Effector memory CD8-positive, alpha-beta T cell (primary cell): Measurements from ENCODE around the gene STK39.
"Not testable (repeated sequence)": the region's sequence is repeated elsewhere in the genome, so short reads cannot be mapped to it uniquely, and the experiment has no call there.

ENCODE experiments used
- ATAC-seq: fragments of 150-1000 bp; cut with Tn5 transposase; replicated peaks from 2 replicates; pipeline ENCODE4 v1.10.0; 2021; ENCODE audit warnings: mild to moderate bottlenecking, moderate library complexity
- DNase-seq, 3 experiments: peaks; one replicate each; pipeline ENCODE4 v3.0.0; 2021
- H3K27ac Mint-ChIP-seq, 2 donors: one replicate each; pipeline ENCODE4 v1.8.0; 2022; ENCODE audit warnings: mild to moderate bottlenecking in 2 of 2, mixed read lengths in 2 of 2, moderate library complexity in 2 of 2
- H3K27me3 Mint-ChIP-seq, 2 donors: one replicate each; pipeline ENCODE4 v1.8.0; 2022; ENCODE audit warnings: mixed read lengths in 2 of 2
- H3K36me3 Mint-ChIP-seq: one replicate; pipeline ENCODE4 v1.8.0; 2022; ENCODE audit warnings: mild to moderate bottlenecking, moderate library complexity, mixed read lengths; ENCODE audit not compliant: insufficient read depth
- H3K4me1 Mint-ChIP-seq, 2 donors: one replicate each; pipeline ENCODE4 v1.8.0; 2022; ENCODE audit warnings: low read depth in 2 of 2, mixed read lengths in 2 of 2
- H3K4me3 Mint-ChIP-seq, 2 donors: one replicate each; pipeline ENCODE4 v1.8.0; 2022; ENCODE audit warnings: mild to moderate bottlenecking in 2 of 2, mixed read lengths in 2 of 2, moderate library complexity in 2 of 2
- H3K9me3 Mint-ChIP-seq, 2 donors: one replicate each; pipeline ENCODE4 v1.8.0; 2022; ENCODE audit warnings: mixed read lengths in 2 of 2

The STK39 gene

DNA sequence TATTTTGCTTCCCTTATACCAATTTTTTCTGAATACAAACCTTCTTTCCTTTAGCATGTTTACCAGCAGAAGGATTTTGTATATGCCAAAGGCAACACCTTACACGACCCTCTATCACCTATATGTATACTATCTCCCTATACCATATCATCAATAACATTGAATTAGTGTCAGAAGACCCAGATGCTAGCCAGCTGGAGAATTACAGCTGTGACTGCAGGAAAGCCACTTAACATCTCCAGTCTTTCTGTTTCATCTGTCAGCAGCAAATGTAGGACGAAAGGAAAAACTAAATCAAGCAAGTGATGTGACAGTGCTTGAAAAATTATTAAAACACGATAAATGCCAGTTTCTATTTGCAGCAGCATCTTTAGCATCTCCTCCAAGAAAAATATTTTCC lies 193.7 kb downstream of the STK39 start:
- DNase-seq, result no peak
- no peak overlapping the region for H3K4me3 Mint-ChIP-seq
- H3K27ac Mint-ChIP-seq, result no peak overlapping the region
- peaks cover 5 to 20% of the 10 kb centered on the region in 2 donors for H3K4me1 Mint-ChIP-seq
- H3K9me3 Mint-ChIP-seq, result no peaks in the 10 kb centered on the region
- ATAC-seq, result no peak
- H3K27me3 Mint-ChIP-seq, result no peaks in the 10 kb centered on the region
- peaks cover 5% of the 10 kb centered on the region for H3K36me3 Mint-ChIP-seq

DNA sequence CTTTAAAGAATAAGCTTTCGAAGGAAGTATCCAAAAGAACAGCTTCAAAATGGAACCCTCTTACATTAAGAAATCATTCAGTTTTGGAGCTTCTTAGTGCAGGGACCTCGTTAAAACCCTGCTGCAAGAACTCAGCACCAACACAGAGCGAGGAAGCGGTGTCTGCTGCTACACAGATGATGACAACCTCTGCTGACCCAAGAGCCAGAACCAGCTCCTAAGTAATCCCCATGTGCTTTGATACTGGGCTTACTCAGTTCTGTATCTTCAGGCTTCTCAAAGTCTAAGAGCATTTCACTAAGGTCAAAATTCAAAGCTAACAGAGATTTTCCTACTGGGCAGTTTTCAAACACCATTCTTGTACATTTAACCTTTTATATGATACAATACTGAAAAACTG lies 194.6 kb downstream of the STK39 start:
- Mint-ChIP-seq H3K9me3 (no peaks in the 10 kb centered on the region), H3K27ac (no peak overlapping the region), H3K4me1 (peaks cover 7 to 26% of the 10 kb centered on the region in 2 donors), H3K4me3 (no peak overlapping the region), H3K36me3 (peaks cover 5% of the 10 kb centered on the region), H3K27me3 (no peaks in the 10 kb centered on the region)
- DNase-seq (no peak), ATAC-seq (no peak)

- Mint-ChIP-seq H3K4me3 (no peak overlapping the region), H3K4me1 (peaks cover 12 to 36% of the 10 kb centered on the region in 2 donors), H3K36me3 (peaks cover 9% of the 10 kb centered on the region), H3K27me3 (no peaks in the 10 kb centered on the region), H3K27ac (peak overlapping the region in 1 of 2 donors; percentile 11), H3K9me3 (no peaks in the 10 kb centered on the region)
- no peak for DNase-seq
- ATAC-seq, result no peak
Measured at GRCh38 chr2:168050377-168050776, 197.0 kb downstream of the STK39 start.

- no peak overlapping the region for H3K4me3 Mint-ChIP-seq
- H3K36me3 Mint-ChIP-seq, result peaks cover 9% of the 10 kb centered on the region
- no peaks in the 10 kb centered on the region for H3K27me3 Mint-ChIP-seq
- H3K4me1 Mint-ChIP-seq, result peaks cover 11 to 38% of the 10 kb centered on the region in 2 donors
- ATAC-seq (no peak), DNase-seq (no peak)
- no peaks in the 10 kb centered on the region for H3K9me3 Mint-ChIP-seq
- peak overlapping the region in 1 of 2 donors; percentile 11 for H3K27ac Mint-ChIP-seq
Measured at GRCh38 chr2:168049609-168050008, 197.8 kb downstream of the STK39 start.

- Mint-ChIP-seq H3K4me1 (peaks cover 20 to 40% of the 10 kb centered on the region in 2 donors), H3K36me3 (peaks cover 4% of the 10 kb centered on the region), H3K27ac (no peak overlapping the region), H3K9me3 (no peaks in the 10 kb centered on the region), H3K4me3 (no peak overlapping the region), H3K27me3 (no peaks in the 10 kb centered on the region)
- ATAC-seq (no peak), DNase-seq (no peak)
Measured at GRCh38 chr2:168047091-168047690, 200.2 kb downstream of the STK39 start.

- DNase-seq (no peak), ATAC-seq (no peak)
- H3K9me3 Mint-ChIP-seq, result no peaks in the 10 kb centered on the region
- no peaks in the 10 kb centered on the region for H3K27me3 Mint-ChIP-seq
- peaks cover 25 to 46% of the 10 kb centered on the region in 2 donors for H3K4me1 Mint-ChIP-seq
- H3K27ac Mint-ChIP-seq, result no peak overlapping the region
- H3K4me3 Mint-ChIP-seq, result no peak overlapping the region
- peaks cover 4% of the 10 kb centered on the region for H3K36me3 Mint-ChIP-seq
Measured at GRCh38 chr2:168044579-168044978, 202.8 kb downstream of the STK39 start.

DNA sequence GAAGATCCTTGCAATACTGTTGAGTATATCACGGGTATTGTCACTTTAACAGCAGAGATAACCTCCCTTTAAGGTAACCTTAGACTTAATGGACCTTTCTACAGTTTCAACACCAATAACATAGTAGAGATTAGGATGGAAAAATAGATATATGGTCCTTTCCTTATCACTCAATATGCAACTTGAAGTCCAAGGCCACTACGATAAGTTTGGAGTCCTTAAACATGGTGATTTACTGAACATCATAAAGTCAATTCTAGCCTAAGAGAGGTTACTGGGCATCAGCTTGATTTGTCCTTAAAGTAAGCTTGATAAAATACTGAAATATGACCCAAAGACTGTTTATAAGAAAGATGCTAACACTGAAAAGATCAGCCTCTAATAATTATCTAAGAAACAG lies 203.2 kb downstream of the STK39 start:
- ATAC-seq (no peak), DNase-seq (no peak)
- H3K36me3 Mint-ChIP-seq, result peaks cover 4% of the 10 kb centered on the region
- no peak overlapping the region for H3K27ac Mint-ChIP-seq
- no peaks in the 10 kb centered on the region for H3K27me3 Mint-ChIP-seq
- no peaks in the 10 kb centered on the region for H3K9me3 Mint-ChIP-seq
- H3K4me3 Mint-ChIP-seq, result no peak overlapping the region
- H3K4me1 Mint-ChIP-seq, result peaks cover 25 to 46% of the 10 kb centered on the region in 2 donors

DNA sequence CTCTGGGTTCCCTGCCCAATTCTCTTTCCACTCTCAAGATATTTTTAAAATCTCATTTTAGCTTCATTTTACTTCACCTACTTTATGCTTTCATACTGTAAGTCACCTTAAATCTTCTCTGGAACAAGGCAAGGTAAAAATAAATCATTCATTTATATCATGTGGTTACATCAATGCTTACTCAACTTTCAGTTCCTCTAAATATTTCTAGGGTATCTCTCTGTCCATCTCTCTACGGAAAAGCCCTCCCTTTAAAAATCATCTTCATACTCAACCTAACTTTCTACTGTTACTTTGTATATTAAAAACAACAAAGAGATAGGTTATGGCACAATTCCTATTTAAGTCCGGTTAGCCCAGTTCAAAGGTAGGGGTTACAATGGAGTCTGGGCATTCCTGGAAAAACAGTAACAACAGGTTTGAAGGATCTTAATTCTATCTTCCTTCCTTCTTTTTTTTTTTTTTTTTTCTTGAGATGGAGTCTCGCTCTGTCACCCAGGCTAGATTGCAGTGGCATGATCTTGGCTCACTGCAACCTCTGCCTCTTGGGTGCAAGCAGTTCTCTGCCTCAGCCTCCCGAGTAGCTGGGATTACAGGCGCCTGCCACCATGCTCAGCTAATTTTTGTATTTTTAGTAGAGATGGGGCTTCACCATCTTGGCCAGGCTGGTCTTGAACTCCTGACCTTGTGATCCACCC lies 205.1 kb downstream of the STK39 start:
- DNase-seq, H3K9me3 Mint-ChIP-seq, ATAC-seq, H3K27me3 Mint-ChIP-seq, H3K36me3 Mint-ChIP-seq, H3K27ac Mint-ChIP-seq, H3K4me3 Mint-ChIP-seq: not testable (repeated sequence)
- peaks cover 23 to 47% of the 10 kb centered on the region in 2 donors for H3K4me1 Mint-ChIP-seq

- Mint-ChIP-seq H3K4me3 (no peak overlapping the region), H3K9me3 (no peaks in the 10 kb centered on the region), H3K27ac (no peak overlapping the region), H3K4me1 (peaks cover 31 to 50% of the 10 kb centered on the region in 2 donors), H3K36me3 (peaks cover 3% of the 10 kb centered on the region), H3K27me3 (no peaks in the 10 kb centered on the region)
- DNase-seq (no peak), ATAC-seq (no peak)
Measured at GRCh38 chr2:168039881-168040280, 207.5 kb downstream of the STK39 start.

GRCh38 chr2:168037778-168038177 lies 209.6 kb downstream of the STK39 start:
- Mint-ChIP-seq H3K4me1 (peaks cover 22 to 40% of the 10 kb centered on the region in 2 donors), H3K36me3 (peaks cover 3% of the 10 kb centered on the region), H3K27me3 (no peaks in the 10 kb centered on the region), H3K27ac (peak overlapping the region in 1 of 2 donors; percentile 89), H3K4me3 (no peak overlapping the region), H3K9me3 (no peaks in the 10 kb centered on the region)
- ATAC-seq, result no peak
- no peak for DNase-seq

GRCh38 chr2:168035458-168035857 lies 211.9 kb downstream of the STK39 start:
- ATAC-seq, result peak; percentile 75
- H3K36me3 Mint-ChIP-seq, result peaks cover 9% of the 10 kb centered on the region
- DNase-seq, result no peak
- H3K27me3 Mint-ChIP-seq, result no peaks in the 10 kb centered on the region
- H3K4me3 Mint-ChIP-seq, result peak overlapping the region; percentile 34 to 60
- peaks cover 15 to 37% of the 10 kb centered on the region in 2 donors for H3K4me1 Mint-ChIP-seq
- peak overlapping the region in 1 of 2 donors; percentile 82 for H3K27ac Mint-ChIP-seq
- no peaks in the 10 kb centered on the region for H3K9me3 Mint-ChIP-seq

DNA sequence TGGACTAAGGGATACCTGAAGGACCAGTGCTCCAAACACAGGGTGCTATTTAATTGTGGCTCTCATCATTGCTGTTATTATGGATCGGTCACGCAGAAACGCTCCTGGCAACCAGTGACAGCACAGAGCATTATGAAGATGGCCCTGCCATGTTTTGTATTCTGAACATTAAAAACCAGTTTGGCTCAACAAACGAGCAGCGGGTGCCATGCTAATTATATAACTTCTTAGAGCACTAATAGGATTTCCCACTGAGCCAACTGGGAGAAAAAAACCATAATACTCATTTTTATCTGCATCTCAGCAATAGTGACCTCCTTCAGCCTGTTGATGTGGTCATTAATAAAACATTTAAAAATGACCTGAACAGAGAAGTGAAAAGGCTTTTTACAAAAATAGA lies 212.8 kb downstream of the STK39 start:
- peaks cover 9% of the 10 kb centered on the region for H3K36me3 Mint-ChIP-seq
- no peaks in the 10 kb centered on the region for H3K27me3 Mint-ChIP-seq
- no peaks in the 10 kb centered on the region for H3K9me3 Mint-ChIP-seq
- peaks cover 15 to 33% of the 10 kb centered on the region in 2 donors for H3K4me1 Mint-ChIP-seq
- ATAC-seq (no peak), DNase-seq (no peak)
- no peak overlapping the region for H3K4me3 Mint-ChIP-seq
- no peak overlapping the region for H3K27ac Mint-ChIP-seq

DNA sequence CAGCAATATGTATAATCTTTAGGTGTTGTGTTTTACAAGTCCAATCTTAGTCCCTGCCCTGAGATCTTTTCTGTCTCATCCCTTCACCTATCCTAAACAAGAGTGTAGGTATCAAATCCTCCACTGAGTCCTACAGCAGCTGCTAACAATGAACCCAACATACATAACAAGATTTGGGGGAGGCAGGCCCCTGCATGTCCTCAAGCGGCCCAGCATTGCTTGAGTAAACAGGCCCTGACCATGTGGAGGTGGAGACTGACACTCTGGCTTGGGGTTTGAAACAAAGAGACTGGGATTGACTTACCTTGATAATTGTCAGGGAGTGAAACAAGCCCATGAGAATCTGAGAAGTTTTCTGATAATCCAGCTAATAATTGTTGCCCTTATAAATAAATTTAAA lies 213.4 kb downstream of the STK39 start:
- Mint-ChIP-seq H3K9me3 (no peaks in the 10 kb centered on the region), H3K36me3 (peaks cover 9% of the 10 kb centered on the region), H3K4me3 (no peak overlapping the region), H3K27me3 (no peaks in the 10 kb centered on the region), H3K4me1 (peaks cover 15 to 31% of the 10 kb centered on the region in 2 donors), H3K27ac (no peak overlapping the region)
- ATAC-seq (no peak), DNase-seq (no peak)

DNA sequence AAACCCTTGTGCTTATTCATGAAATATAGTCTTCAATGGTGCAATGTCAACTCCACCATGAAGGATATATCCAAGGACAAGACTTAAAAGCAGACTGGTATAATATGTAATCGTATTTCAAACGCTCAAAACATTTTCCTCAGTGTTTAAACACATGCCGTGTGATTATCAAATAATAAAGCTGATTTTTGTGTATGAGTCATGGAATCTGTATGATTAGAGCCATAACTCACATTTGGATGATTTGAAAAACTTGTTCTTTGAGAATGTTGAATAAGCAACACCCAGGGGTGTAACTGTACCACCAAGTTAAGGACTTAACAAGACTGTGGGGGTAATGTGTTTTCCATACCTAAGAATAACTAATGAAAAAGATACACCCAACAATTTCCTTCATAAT lies 215.3 kb downstream of the STK39 start:
- H3K4me3 Mint-ChIP-seq, result no peak overlapping the region
- H3K9me3 Mint-ChIP-seq, result no peaks in the 10 kb centered on the region
- no peak for DNase-seq
- ATAC-seq, result no peak
- H3K36me3 Mint-ChIP-seq, result peaks cover 5% of the 10 kb centered on the region
- H3K4me1 Mint-ChIP-seq, result peaks cover 13 to 23% of the 10 kb centered on the region in 2 donors
- H3K27me3 Mint-ChIP-seq, result no peaks in the 10 kb centered on the region
- H3K27ac Mint-ChIP-seq, result no peak overlapping the region
